Spleen (tissue), 11 donors: ENCODE results near the gene NDUFS2. TPM values are rescaled to one million over a fixed set of nuclear protein-coding genes. Genes with fewer than 3 reads are reported as not detected.

Experiments used
- DNase-seq: peaks from one replicate; pipeline ENCODE4 v3.0.0-alpha.2; 2020
- H3K27ac ChIP-seq, 8 donors: fragments of 200-600 bp; sonication (generic) in 7 of 8; 1 replicate in 4 of 8; 2 replicates in 4 of 8; pipeline versions ENCODE4 v1.5.0 to v1.8.0; 2016 to 2021; ENCODE audit warnings: inconsistent platforms in 4 of 8, mild to moderate bottlenecking in 4 of 8, moderate library complexity in 1 of 8
- H3K27me3 ChIP-seq, 7 donors: fragments of 200-600 bp; sonication (generic) in 6 of 7; replicated peaks in 1 of 7; 1 replicate in 4 of 7; 2 replicates in 3 of 7; pipeline versions ENCODE4 v1.5.0 to v1.8.0; 2016 to 2021; ENCODE audit warnings: inconsistent platforms in 3 of 7, mild to moderate bottlenecking in 1 of 7
- H3K36me3 ChIP-seq, 6 donors: fragments of 200-600 bp; sonication (generic) in 5 of 6; 1 replicate in 4 of 6; 2 replicates in 2 of 6; pipeline versions ENCODE4 v1.5.0 to v1.8.0; 2016 to 2021; ENCODE audit warnings: inconsistent platforms in 2 of 6
- H3K4me1 ChIP-seq, 6 donors: fragments of 200-600 bp; sonication (generic) in 5 of 6; 1 replicate in 3 of 6; 2 replicates in 3 of 6; pipeline versions ENCODE4 v1.5.0 to v1.8.0; 2016 to 2021; ENCODE audit warnings: inconsistent platforms in 3 of 6
- H3K4me3 ChIP-seq, 8 donors: fragments of 200-600 bp; sonication (generic) in 7 of 8; 1 replicate in 4 of 8; 2 replicates in 4 of 8; pipeline versions ENCODE4 v1.5.0 to v1.8.0; 2016 to 2021; ENCODE audit warnings: inconsistent platforms in 4 of 8, mild to moderate bottlenecking in 4 of 8, moderate library complexity in 2 of 8
- H3K9me3 ChIP-seq, 8 donors: fragments of 200-600 bp; sonication (generic) in 7 of 8; 1 replicate in 4 of 8; 2 replicates in 4 of 8; pipeline versions ENCODE4 v1.5.0 to v1.8.0; 2016 to 2021; ENCODE audit warnings: inconsistent platforms in 4 of 8
- POLR2A ChIP-seq, 3 donors: fragments of 450-650 bp; IDR thresholded peaks; one replicate each; pipeline ENCODE4 v1.5.1; 2017; ENCODE audit warnings: antibody characterized with exemption in 3 of 3, mild to moderate bottlenecking in 1 of 3
- POLR2AphosphoS5 ChIP-seq, 3 donors: sonication (generic); formaldehyde crosslinking; IDR thresholded peaks; one replicate each; pipeline ENCODE4 v1.5.1; 2017; ENCODE audit warnings: antibody characterized with exemption in 3 of 3
- WGBS, 5 donors: extraction: QIAGEN DNeasy Blood & Tissue Kit in 3 of 5; methylation state at CpG; one replicate each; pipeline versions ENCODE4 v1.1.5 to v1.1.7; 2013 to 2018; 5-methylcytosine and 5-hydroxymethylcytosine counted together
- intact Hi-C: fragments of 100-400 bp; cut with DNase I; formaldehyde crosslinking; loops from one replicate; pipeline ENCODE4 v1.15.0; 2023; ENCODE audit warnings: low total_unique reads
- polyA plus RNA-seq, 3 donors: library from polyadenylated mRNA; stranded (reverse); fragments of 200-250 nt; gene quantifications; one replicate each; pipeline ENCODE4 v1.2.1, GENCODE V29; 2013
- total RNA-seq, 7 donors: library from RNA; depleted of rRNA in 3 of 7; stranded (reverse); fragments of >200 nt in 3 of 7; fragmentation: NEBNext Ultra II Directional in 4 of 7; extraction: Animal tissue kit (Norgen Biotek cat#: 25700) in 4 of 7; gene quantifications; one replicate each; pipeline versions ENCODE4 v1.1.0 to v1.2.1, GENCODE V29; 2016 to 2021
- TF ChIP-seq, protein P1 (sequence below), 11 experiments: fragments of 200-600 bp in 7 of 11; fragments of 450-650 bp in 4 of 11; sonication (generic) in 4 of 11; IDR thresholded peaks in 8 of 11; conservative IDR thresholded peaks in 3 of 11; 1 replicate in 7 of 11; 2 replicates in 4 of 11; pipeline versions ENCODE4 v1.4.0 to v1.8.0; 2016 to 2021; ENCODE audit warnings: antibody characterized with exemption in 11 of 11, inconsistent platforms in 4 of 11, mild to moderate bottlenecking in 1 of 11
- donor health status: healthy with polysubstance abuse.
- donor health status: DM: no; HTN: no; CAD: no; lungs with moderate emphysema.
- donor health status: DM: no; HTN: no; CAD: no.
- donor health status: Bipolar disorder and iron deficiency.
- donor health status: healthy.
- donor health status: DM: no; HTN: no; CAD: no.
- donor health status: DM: yes; HTN: yes; CAD: no.

The NDUFS2 gene
- total and polyA plus RNA-seq, 10 donors, result 27.0 to 110 (median 83.6) TPM

DNA sequence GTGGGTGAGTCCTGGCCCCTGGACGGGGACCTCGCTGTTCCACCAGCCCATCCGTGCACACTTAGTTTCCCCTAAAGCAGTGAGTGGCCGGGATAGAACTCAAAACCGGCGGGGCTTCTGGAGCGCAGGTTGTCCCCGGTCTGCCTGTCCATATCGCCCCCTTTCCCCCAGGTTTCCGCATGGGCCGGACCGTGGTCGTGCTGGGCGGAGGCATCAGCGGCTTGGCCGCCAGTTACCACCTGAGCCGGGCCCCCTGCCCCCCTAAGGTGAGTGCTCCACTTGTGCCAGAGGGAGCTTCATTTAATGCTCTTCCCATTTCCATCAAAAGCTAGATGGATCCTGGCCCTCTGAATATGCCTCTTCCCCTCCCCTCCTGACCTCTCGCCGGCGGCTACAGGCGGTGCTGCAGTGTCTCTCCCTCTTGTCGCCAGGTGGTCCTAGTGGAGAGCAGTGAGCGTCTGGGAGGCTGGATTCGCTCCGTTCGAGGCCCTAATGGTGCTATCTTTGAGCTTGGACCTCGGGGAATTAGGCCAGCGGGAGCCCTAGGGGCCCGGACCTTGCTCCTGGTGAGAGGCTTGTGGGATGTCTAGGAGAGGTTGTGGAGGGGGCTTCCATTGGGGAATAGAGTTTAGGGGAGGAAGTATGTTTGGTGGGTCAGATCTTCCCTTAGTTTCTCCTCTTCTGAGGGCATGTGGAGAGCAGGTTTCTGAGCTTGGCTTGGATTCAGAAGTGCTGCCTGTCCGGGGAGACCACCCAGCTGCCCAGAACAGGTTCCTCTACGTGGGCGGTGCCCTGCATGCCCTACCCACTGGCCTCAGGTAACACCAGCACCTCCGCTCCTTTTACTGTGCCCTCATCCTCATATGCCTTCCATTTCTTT is 35.3 kb upstream of the NDUFS2 start:
- Histone ChIP-seq H3K36me3 (peaks cover 5 to 68% (median 49%) of the 10 kb centered on the region in 6 donors), H3K4me1 (peaks cover 7 to 52% (median 34%) of the 10 kb centered on the region in 6 donors), H3K9me3 (no peaks in the 10 kb centered on the region), H3K27me3 (no peaks in the 10 kb centered on the region), H3K27ac (peak overlapping the region; percentile 87 to 92 (median 88)), H3K4me3 (peak overlapping the region; percentile 44 to 95 (median 77))
- DNase-seq, result peak; percentile 86
- WGBS, 5 donors, result 9 to 12% (median 10%) methylated on average over 28 to 33 of the region's 33 CpGs
- TF ChIP-seq, protein P1, sequence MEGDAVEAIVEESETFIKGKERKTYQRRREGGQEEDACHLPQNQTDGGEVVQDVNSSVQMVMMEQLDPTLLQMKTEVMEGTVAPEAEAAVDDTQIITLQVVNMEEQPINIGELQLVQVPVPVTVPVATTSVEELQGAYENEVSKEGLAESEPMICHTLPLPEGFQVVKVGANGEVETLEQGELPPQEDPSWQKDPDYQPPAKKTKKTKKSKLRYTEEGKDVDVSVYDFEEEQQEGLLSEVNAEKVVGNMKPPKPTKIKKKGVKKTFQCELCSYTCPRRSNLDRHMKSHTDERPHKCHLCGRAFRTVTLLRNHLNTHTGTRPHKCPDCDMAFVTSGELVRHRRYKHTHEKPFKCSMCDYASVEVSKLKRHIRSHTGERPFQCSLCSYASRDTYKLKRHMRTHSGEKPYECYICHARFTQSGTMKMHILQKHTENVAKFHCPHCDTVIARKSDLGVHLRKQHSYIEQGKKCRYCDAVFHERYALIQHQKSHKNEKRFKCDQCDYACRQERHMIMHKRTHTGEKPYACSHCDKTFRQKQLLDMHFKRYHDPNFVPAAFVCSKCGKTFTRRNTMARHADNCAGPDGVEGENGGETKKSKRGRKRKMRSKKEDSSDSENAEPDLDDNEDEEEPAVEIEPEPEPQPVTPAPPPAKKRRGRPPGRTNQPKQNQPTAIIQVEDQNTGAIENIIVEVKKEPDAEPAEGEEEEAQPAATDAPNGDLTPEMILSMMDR (IDR thresholded peaks at IDR 0.05 in 8 of 11, conservative IDR thresholded peaks at IDR 0.05 in 3 of 11), result no peak
- TF ChIP-seq POLR2A (IDR thresholded peaks at IDR 0.05), result no peak
- no peak for TF ChIP-seq POLR2AphosphoS5 (IDR thresholded peaks at IDR 0.05)
- intact Hi-C loops, result no loop called here

DNA sequence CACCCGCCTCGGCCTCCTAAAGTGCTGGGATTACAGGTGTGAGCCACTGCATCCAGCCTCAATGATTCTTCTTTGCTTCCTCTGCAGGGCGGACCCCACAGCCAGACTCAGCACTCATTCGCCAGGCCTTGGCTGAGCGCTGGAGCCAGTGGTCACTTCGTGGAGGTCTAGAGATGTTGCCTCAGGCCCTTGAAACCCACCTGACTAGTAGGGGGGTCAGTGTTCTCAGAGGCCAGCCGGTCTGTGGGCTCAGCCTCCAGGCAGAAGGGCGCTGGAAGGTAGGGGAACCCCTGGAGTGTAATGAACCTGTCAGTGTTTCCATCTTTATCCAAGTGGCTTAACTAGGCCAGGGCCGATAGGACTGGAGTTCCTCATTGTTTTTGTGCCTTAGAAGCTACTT is 33.3 kb upstream of the NDUFS2 start:
- 93 to 98% (median 94%) methylated on average over 7 to 9 of the region's 9 CpGs for WGBS, 5 donors
- TF ChIP-seq, protein P1 (IDR thresholded peaks at IDR 0.05 in 8 of 11, conservative IDR thresholded peaks at IDR 0.05 in 3 of 11), result no peak
- TF ChIP-seq POLR2A (IDR thresholded peaks at IDR 0.05), result no peak
- TF ChIP-seq POLR2AphosphoS5 (IDR thresholded peaks at IDR 0.05), result peak in 2 of 3 donors; percentile 8 to 11

DNA sequence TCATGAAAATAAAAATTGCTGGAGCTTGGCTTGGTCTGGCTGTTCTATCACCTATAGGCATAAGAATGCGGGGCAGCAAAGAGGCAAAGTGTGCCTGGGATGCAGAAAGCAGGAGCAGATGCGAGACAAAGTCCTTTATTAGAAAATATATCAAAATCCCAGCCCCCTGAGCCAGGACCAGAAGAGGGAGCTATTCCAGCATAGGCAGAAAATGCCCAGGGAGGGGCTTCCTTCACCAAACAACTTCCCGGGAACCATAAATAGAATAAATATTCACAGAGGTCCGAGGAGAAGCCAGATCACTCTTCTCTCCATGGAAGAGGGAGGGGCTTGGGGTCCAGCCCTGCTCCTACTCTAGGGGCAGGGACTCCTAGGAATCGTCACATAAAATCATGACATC is 31.0 kb upstream of the NDUFS2 start:
- TF ChIP-seq POLR2A (IDR thresholded peaks at IDR 0.05), result no peak
- Histone ChIP-seq H3K9me3 (no peaks in the 10 kb centered on the region), H3K4me1 (peaks cover 16 to 67% (median 42%) of the 10 kb centered on the region in 6 donors), H3K4me3 (no peak overlapping the region), H3K27ac (peak overlapping the region in 3 of 8 donors; percentile 21 to 54 (median 42)), H3K27me3 (no peaks in the 10 kb centered on the region), H3K36me3 (peaks cover 5 to 77% (median 64%) of the 10 kb centered on the region in 6 donors)
- peak; percentile 14 for DNase-seq
- intact Hi-C loops, result no loop called here
- WGBS, 5 donors, result 73 to 84% (median 79%) methylated on average over 5 of the region's 5 CpGs

More for the DNA sequence above, 33.3 kb upstream of the NDUFS2 start:
- Histone ChIP-seq H3K9me3 (no peaks in the 10 kb centered on the region), H3K36me3 (peaks cover 5 to 68% (median 53%) of the 10 kb centered on the region in 6 donors), H3K4me1 (peaks cover 7 to 58% (median 37%) of the 10 kb centered on the region in 6 donors), H3K27ac (no peak overlapping the region), H3K4me3 (no peak overlapping the region), H3K27me3 (no peaks in the 10 kb centered on the region)
- DNase-seq, result peak; percentile 41
- intact Hi-C loops, result no loop called here

DNA sequence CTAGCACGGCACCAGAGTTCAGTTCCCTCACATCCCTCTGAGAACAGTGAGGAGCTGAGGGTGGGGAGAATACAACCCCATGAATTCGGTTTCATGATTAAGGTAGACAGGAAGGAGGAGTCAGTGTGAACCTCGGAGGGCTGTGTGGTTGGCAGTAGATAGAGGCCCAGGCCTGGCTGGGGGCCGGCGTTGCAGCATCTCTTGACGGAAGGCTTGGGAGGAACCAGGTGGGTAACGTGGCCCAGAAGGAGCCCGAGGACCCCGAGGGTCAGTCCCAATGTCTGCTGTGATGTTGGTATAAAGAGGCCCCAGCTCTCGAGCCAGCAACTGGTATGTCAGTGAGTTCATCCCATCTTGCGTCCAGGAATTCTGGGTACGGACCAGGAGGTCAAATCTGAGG is 30.5 kb upstream of the NDUFS2 start:
- WGBS, 5 donors, result 81 to 92% (median 88%) methylated on average over 11 to 12 of the region's 12 CpGs
- peak overlapping the region in 3 of 8 donors; percentile 21 to 54 (median 42) for H3K27ac ChIP-seq

More for the DNA sequence above, 30.5 kb upstream of the NDUFS2 start:
- Histone ChIP-seq H3K4me1 (peaks cover 21 to 69% (median 46%) of the 10 kb centered on the region in 6 donors), H3K4me3 (no peak overlapping the region), H3K36me3 (peaks cover 5 to 77% (median 64%) of the 10 kb centered on the region in 6 donors), H3K27me3 (no peaks in the 10 kb centered on the region), H3K9me3 (no peaks in the 10 kb centered on the region)
- intact Hi-C loops, result no loop called here
- peak; percentile 61 for DNase-seq
- no peak for TF ChIP-seq POLR2AphosphoS5 (IDR thresholded peaks at IDR 0.05)
- TF ChIP-seq, protein P1 (IDR thresholded peaks at IDR 0.05 in 8 of 11, conservative IDR thresholded peaks at IDR 0.05 in 3 of 11), result no peak
- TF ChIP-seq POLR2A (IDR thresholded peaks at IDR 0.05), result no peak
